Spleen (tissue), 7 donors: Measurements from ENCODE around the gene RBL1.
"Not testable (repeated sequence)": the region's sequence is repeated elsewhere in the genome, so short reads cannot be mapped to it uniquely, and the experiment has no call there.

Source experiments
- POLR2A ChIP-seq, 3 donors: fragments of 450-650 bp; IDR thresholded peaks; one replicate each; pipeline ENCODE4 v1.5.1; 2017; ENCODE audit warnings: antibody characterized with exemption in 3 of 3, mild to moderate bottlenecking in 1 of 3
- POLR2AphosphoS5 ChIP-seq, 3 donors: sonication (generic); formaldehyde crosslinking; IDR thresholded peaks; one replicate each; pipeline ENCODE4 v1.5.1; 2017; ENCODE audit warnings: antibody characterized with exemption in 3 of 3
- TF ChIP-seq, protein P1 (sequence below), 11 experiments: fragments of 200-600 bp in 7 of 11; fragments of 450-650 bp in 4 of 11; sonication (generic) in 4 of 11; IDR thresholded peaks in 8 of 11; conservative IDR thresholded peaks in 3 of 11; 1 replicate in 7 of 11; 2 replicates in 4 of 11; pipeline versions ENCODE4 v1.4.0 to v1.8.0; 2016 to 2021; ENCODE audit warnings: antibody characterized with exemption in 11 of 11, inconsistent platforms in 4 of 11, mild to moderate bottlenecking in 1 of 11
- donor health status: DM: no; HTN: no; CAD: no; lungs with moderate emphysema.
- donor health status: DM: no; HTN: no; CAD: no.
- donor health status: DM: no; HTN: no; CAD: no.

DNA sequence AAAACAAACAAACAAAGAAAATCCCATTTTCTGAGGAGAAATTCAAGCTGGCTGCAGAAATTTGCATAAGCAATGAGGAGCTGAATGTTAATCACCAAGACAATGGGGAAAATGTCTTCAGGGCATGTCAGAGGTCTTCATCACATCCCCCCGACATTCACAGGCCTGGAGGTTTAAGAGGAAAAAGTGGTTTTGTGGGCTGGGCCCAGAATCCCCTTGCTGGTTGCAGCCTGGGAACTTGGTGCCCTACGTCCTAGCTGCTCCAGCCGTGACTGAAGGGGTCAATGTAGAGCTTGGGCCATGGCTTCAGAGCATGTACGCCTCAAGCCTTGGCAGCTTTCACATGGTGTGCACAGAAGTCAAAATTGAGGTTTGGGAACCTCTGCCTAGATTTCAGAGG is 101.6 kb downstream of the RBL1 start:
- TF ChIP-seq, protein P1, sequence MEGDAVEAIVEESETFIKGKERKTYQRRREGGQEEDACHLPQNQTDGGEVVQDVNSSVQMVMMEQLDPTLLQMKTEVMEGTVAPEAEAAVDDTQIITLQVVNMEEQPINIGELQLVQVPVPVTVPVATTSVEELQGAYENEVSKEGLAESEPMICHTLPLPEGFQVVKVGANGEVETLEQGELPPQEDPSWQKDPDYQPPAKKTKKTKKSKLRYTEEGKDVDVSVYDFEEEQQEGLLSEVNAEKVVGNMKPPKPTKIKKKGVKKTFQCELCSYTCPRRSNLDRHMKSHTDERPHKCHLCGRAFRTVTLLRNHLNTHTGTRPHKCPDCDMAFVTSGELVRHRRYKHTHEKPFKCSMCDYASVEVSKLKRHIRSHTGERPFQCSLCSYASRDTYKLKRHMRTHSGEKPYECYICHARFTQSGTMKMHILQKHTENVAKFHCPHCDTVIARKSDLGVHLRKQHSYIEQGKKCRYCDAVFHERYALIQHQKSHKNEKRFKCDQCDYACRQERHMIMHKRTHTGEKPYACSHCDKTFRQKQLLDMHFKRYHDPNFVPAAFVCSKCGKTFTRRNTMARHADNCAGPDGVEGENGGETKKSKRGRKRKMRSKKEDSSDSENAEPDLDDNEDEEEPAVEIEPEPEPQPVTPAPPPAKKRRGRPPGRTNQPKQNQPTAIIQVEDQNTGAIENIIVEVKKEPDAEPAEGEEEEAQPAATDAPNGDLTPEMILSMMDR (IDR thresholded peaks at IDR 0.05 in 8 of 11, conservative IDR thresholded peaks at IDR 0.05 in 3 of 11): not testable (repeated sequence)
- TF ChIP-seq POLR2AphosphoS5, POLR2A (IDR thresholded peaks at IDR 0.05): not testable (repeated sequence)
